SK-N-SH (cell line): ENCODE measurements around the gene RFX4. TPM values are rescaled to one million over a fixed set of nuclear protein-coding genes. Genes with fewer than 3 reads are reported as not detected.

ENCODE experiments used
- CTCF ChIA-PET: fragments of 300-600, 350-600 bp; formaldehyde crosslinking; extraction: SDS; loops from one replicate; lab custom pipeline; 2021; lab: Yijun Ruan, JAX
- POLR2A ChIA-PET: fragments of 350-600 bp; sonication (Branson Sonifier 250); formaldehyde crosslinking; extraction: SDS; loops from one replicate; lab custom pipeline; 2020; ENCODE audit warnings: antibody characterized with exemption, inconsistent platforms; lab: Yijun Ruan, JAX
- DNase-seq: peaks from one replicate; pipeline ENCODE4 v3.0.0; 2012
- H2AFZ ChIP-seq: fragments of 200-600 bp; sonication (generic); 2 replicates; pipeline ENCODE4 v1.8.1; 2016; ENCODE audit warnings: antibody characterized with exemption, mild to moderate bottlenecking, low read depth
- H3F3A ChIP-seq: fragments of 200-600 bp; sonication (generic); replicated peaks from 2 replicates; pipeline ENCODE3; 2016; ENCODE audit warnings: antibody characterized with exemption, mild to moderate bottlenecking; ENCODE audit not compliant: insufficient read depth
- H3K27ac ChIP-seq, 2 experiments: fragments of 200-500 bp in 1 of 2; fragments of 200-600 bp in 1 of 2; sonication (Bioruptor generic) in 1 of 2; sonication (generic), shearing (Covaris generic) in 1 of 2; 2 replicates each; pipeline versions ENCODE4 v1.5.1 to v1.6.1; 2014 to 2016; ENCODE audit warnings: low read depth in 2 of 2, inconsistent platforms in 1 of 2, low read length in 1 of 2, mild to moderate bottlenecking in 1 of 2, mixed read lengths in 1 of 2
- H3K27me3 ChIP-seq: fragments of 200-600 bp; sonication (generic), shearing (Covaris generic); 2 replicates; pipeline ENCODE4 v1.6.1; 2016; ENCODE audit warnings: mixed run types; ENCODE audit not compliant: insufficient read depth
- H3K36me3 ChIP-seq, 2 experiments: fragments of 200-500 bp in 1 of 2; fragments of 200-600 bp in 1 of 2; sonication (Bioruptor generic) in 1 of 2; sonication (generic) in 1 of 2; replicated peaks in 1 of 2; 2 replicates each; pipeline versions ENCODE3 to v1.5.1; 2014 to 2016; ENCODE audit warnings: low read length in 1 of 2, mild to moderate bottlenecking in 1 of 2; ENCODE audit not compliant: insufficient read depth in 2 of 2, control insufficient read depth in 1 of 2
- H3K4me1 ChIP-seq, 2 experiments: fragments of 200-500 bp in 1 of 2; fragments of 200-600 bp in 1 of 2; sonication (Bioruptor generic) in 1 of 2; sonication (generic), shearing (Covaris generic) in 1 of 2; 2 replicates each; pipeline versions ENCODE4 v1.5.1 to v1.6.1; 2014 to 2016; ENCODE audit warnings: low read depth in 1 of 2, low read length in 1 of 2, mixed run types in 1 of 2; ENCODE audit not compliant: insufficient read depth in 2 of 2, control insufficient read depth in 1 of 2
- H3K4me2 ChIP-seq: fragments of 200-600 bp; sonication (generic), shearing (Covaris generic); 2 replicates; pipeline ENCODE4 v1.6.1; 2017; ENCODE audit warnings: mixed run types
- H3K4me3 ChIP-seq, 2 experiments: fragments of 200-500 bp in 1 of 2; fragments of 200-600 bp in 1 of 2; sonication (Bioruptor generic) in 1 of 2; sonication (generic), shearing (Covaris generic) in 1 of 2; 2 replicates each; pipeline versions ENCODE4 v1.5.1 to v1.8.1; 2014 to 2016; ENCODE audit warnings: low read depth in 2 of 2, inconsistent platforms in 1 of 2, low read length in 1 of 2, mild to moderate bottlenecking in 1 of 2, mixed read lengths in 1 of 2, moderate library complexity in 1 of 2
- H3K79me2 ChIP-seq: fragments of 200-600 bp; sonication (generic); 2 replicates; pipeline ENCODE4 v1.8.1; 2017; ENCODE audit warnings: mild to moderate bottlenecking; ENCODE audit not compliant: insufficient read depth
- H3K9ac ChIP-seq: fragments of 200-600 bp; sonication (generic); 2 replicates; pipeline ENCODE4 v1.6.1; 2017; ENCODE audit warnings: mixed run types
- H3K9me2 ChIP-seq: fragments of 200-600 bp; sonication (generic); 2 replicates; pipeline ENCODE4 v1.6.1; 2017; ENCODE audit warnings: mixed run types
- H3K9me3 ChIP-seq: fragments of 200-600 bp; sonication (generic); 2 replicates; pipeline ENCODE4 v1.6.1; 2017; ENCODE audit warnings: mixed run types, mild to moderate bottlenecking, moderate library complexity
- H4K20me1 ChIP-seq: fragments of 200-600 bp; sonication (generic); 2 replicates; pipeline ENCODE4 v1.6.1; 2017; ENCODE audit warnings: mild to moderate bottlenecking, mixed run types; ENCODE audit not compliant: insufficient read depth
- CTCF ChIP-seq: fragments of 200-600 bp; sonication (generic); IDR thresholded peaks from 2 replicates; pipeline ENCODE4 v1.6.1; 2017; ENCODE audit warnings: antibody characterized with exemption, mild to moderate bottlenecking, moderate library complexity
- EP300 ChIP-seq, 2 experiments: IDR thresholded peaks; 2 replicates each; pipeline versions ENCODE4 v1.4.0 to v1.6.1; 2012; ENCODE audit warnings: borderline replicate concordance in 1 of 2, low read depth in 1 of 2, low read length in 1 of 2
- GATA2 ChIP-seq: sonication (generic); formaldehyde crosslinking; IDR thresholded peaks from 2 replicates; pipeline ENCODE4 v1.5.0; 2020; ENCODE audit warnings: mild to moderate bottlenecking, missing genetic modification reagents
- JUND ChIP-seq: IDR thresholded peaks from 2 replicates; pipeline ENCODE4 v1.4.0; 2012
- MXI1 ChIP-seq: IDR thresholded peaks from 2 replicates; pipeline ENCODE4 v1.6.1; 2012; ENCODE audit warnings: mild to moderate bottlenecking, low read depth, low read length, improper control_type of control experiment
- POLR2AphosphoS5 ChIP-seq: IDR thresholded peaks from 2 replicates; pipeline ENCODE4 v1.6.1; 2012; ENCODE audit warnings: low read depth, low read length
- SIN3A ChIP-seq: IDR thresholded peaks from 2 replicates; pipeline ENCODE4 v1.6.1; 2012; ENCODE audit warnings: low read depth, mild to moderate bottlenecking, low read length, moderate library complexity, borderline replicate concordance
- TEAD4 ChIP-seq: IDR thresholded peaks from 2 replicates; pipeline ENCODE4 v1.4.0; 2012; ENCODE audit warnings: mild to moderate bottlenecking, borderline replicate concordance; ENCODE audit not compliant: insufficient read depth
- USF1 ChIP-seq: IDR thresholded peaks from 2 replicates; pipeline ENCODE4 v1.4.0; 2012; ENCODE audit warnings: low read depth, borderline replicate concordance
- USF2 ChIP-seq: fragments of 150-350 bp; IDR thresholded peaks from 2 replicates; pipeline ENCODE4 v1.6.1; 2017; ENCODE audit warnings: antibody characterized with exemption, low read length, low read depth, borderline replicate concordance
- YY1 ChIP-seq: IDR thresholded peaks from 2 replicates; pipeline ENCODE4 v1.4.0; 2012; ENCODE audit warnings: low read depth, mild to moderate bottlenecking
- WGBS: methylation state at CpG from one replicate; pipeline ENCODE4 v1.1.6; 2017; ENCODE audit warnings: low lambda C conversion rate; 5-methylcytosine and 5-hydroxymethylcytosine counted together
- polyA plus RNA-seq, 3 experiments: library from polyadenylated mRNA; depleted of rRNA; stranded (reverse); fragments of >200 nt; gene quantifications; 2 replicates each; pipeline ENCODE4 v1.2.3, GENCODE V29; 2012

RFX4 gene
- polyA plus RNA-seq, 1 of the 3 experiments (the other 2 are of a cell fraction) = not detected

GRCh38 chr12:106551410-106551809, 31.4 kb upstream of the RFX4 start:
- Histone ChIP-seq H3K4me2 (no peak overlapping the region), H3K9me2 (no peaks in the 10 kb centered on the region), H3K79me2 (no peaks in the 10 kb centered on the region), H3K27ac (no peak overlapping the region), H2AFZ (no peak overlapping the region), H3K4me3 (no peak overlapping the region), H3K27me3 (no peaks in the 10 kb centered on the region), H3K36me3 (no peaks in the 10 kb centered on the region), H4K20me1 (no peaks in the 10 kb centered on the region), H3K9ac (no peak overlapping the region), H3K4me1 (no peaks in the 10 kb centered on the region)
- CTCF ChIA-PET = no interaction called here
- 41% methylated on average over 7 of the region's 9 CpGs for WGBS
- DNase-seq = no peak
- POLR2A ChIA-PET = no interaction called here
- TF ChIP-seq USF1 (no peak), USF2 (no peak), CTCF (no peak), MXI1 (no peak), GATA2 (CRISPR knock-in tag) (no peak), TEAD4 (no peak), POLR2AphosphoS5 (no peak)
- TF ChIP-seq, all 33 proteins: peak for 0
- Histone ChIP-seq H3K9me3 (no peaks in the 10 kb centered on the region), H3F3A (no peaks in the 10 kb centered on the region)

- Histone ChIP-seq H3K4me2 (no peak overlapping the region), H3K4me3 (no peak overlapping the region), H3F3A (no peaks in the 10 kb centered on the region), H3K27ac (no peak overlapping the region), H3K4me1 (no peaks in the 10 kb centered on the region), H3K9me2 (no peaks in the 10 kb centered on the region), H3K9ac (no peak overlapping the region), H2AFZ (no peak overlapping the region), H4K20me1 (no peaks in the 10 kb centered on the region), H3K79me2 (no peaks in the 10 kb centered on the region), H3K27me3 (no peaks in the 10 kb centered on the region), H3K9me3 (no peaks in the 10 kb centered on the region), H3K36me3 (no peaks in the 10 kb centered on the region)
- 0% methylated on average over 1 of the region's 1 CpG for WGBS
- CTCF ChIA-PET = no interaction called here
- TF ChIP-seq SIN3A (no peak), JUND (no peak), EP300 (IDR thresholded peaks at IDR 0.05; ENCODE audit: borderline replicate concordance in 1 of 2, low read depth in 1 of 2, low read length in 1 of 2) (no peak), YY1 (no peak), GATA2 (CRISPR knock-in tag) (no peak)
- POLR2A ChIA-PET = no interaction called here
- no peak for DNase-seq
These were observed 30.6 kb upstream of the RFX4 start for GRCh38 chr12:106552228-106552627.
